HepG2 (cell line): ENCODE measurements around the gene CORO1C. TPM values are rescaled to one million over a fixed set of nuclear protein-coding genes. Genes with fewer than 3 reads are reported as not detected.

Experiments
- CREM ChIP-seq, 2 experiments: sonication (generic) in 1 of 2; formaldehyde crosslinking in 1 of 2; IDR thresholded peaks; 2 replicates each; pipeline versions ENCODE4 v1.4.0 to v1.6.1; 2016 to 2020; ENCODE audit warnings: antibody characterized with exemption in 1 of 2, mild to moderate bottlenecking in 1 of 2, missing genetic modification reagents in 1 of 2
- FOXA3 ChIP-seq: IDR thresholded peaks from 2 replicates; pipeline ENCODE4 v1.6.1; 2016; ENCODE audit warnings: missing genetic modification reagents, missing compliant biosample characterization
- FOXK2 ChIP-seq: fragments of 450-650 bp; IDR thresholded peaks from 2 replicates; pipeline ENCODE4 v1.6.1; 2016
- IKZF5 ChIP-seq: IDR thresholded peaks from 2 replicates; pipeline ENCODE4 v1.6.1; 2018; ENCODE audit warnings: missing genetic modification reagents, mild to moderate bottlenecking, missing compliant biosample characterization
- MTF1 ChIP-seq: sonication (generic); formaldehyde crosslinking; IDR thresholded peaks from 2 replicates; pipeline ENCODE4 v1.5.0; 2020; ENCODE audit warnings: missing genetic modification reagents
- MTF2 ChIP-seq: sonication (generic); formaldehyde crosslinking; IDR thresholded peaks from 2 replicates; pipeline ENCODE4 v1.5.0; 2020; ENCODE audit warnings: missing genetic modification reagents, borderline replicate concordance
- NAIF1 ChIP-seq: sonication (generic); formaldehyde crosslinking; IDR thresholded peaks from 2 replicates; pipeline ENCODE4 v1.5.0; 2020; ENCODE audit warnings: mild to moderate bottlenecking, missing genetic modification reagents, borderline replicate concordance
- ZKSCAN1 ChIP-seq: fragments of 150-350 bp; IDR thresholded peaks from 2 replicates; pipeline ENCODE4 v1.6.1; 2014; ENCODE audit warnings: low read length
- ZNF431 ChIP-seq: sonication (generic); formaldehyde crosslinking; IDR thresholded peaks from 2 replicates; pipeline ENCODE4 v1.9.0; 2022; ENCODE audit warnings: missing genetic modification reagents, low read depth, mild to moderate bottlenecking, borderline replicate concordance
- ZNF441 ChIP-seq: sonication (generic); formaldehyde crosslinking; IDR thresholded peaks from 2 replicates; pipeline ENCODE4 v1.7.0; 2021; ENCODE audit warnings: missing genetic modification reagents, borderline replicate concordance
- ZNF451 ChIP-seq: sonication (generic); formaldehyde crosslinking; IDR thresholded peaks from 2 replicates; pipeline ENCODE4 v1.5.0; 2020; ENCODE audit warnings: mild to moderate bottlenecking, missing genetic modification reagents
- ZNF550 ChIP-seq: sonication (generic); formaldehyde crosslinking; IDR thresholded peaks from 2 replicates; pipeline ENCODE4 v1.4.0; 2020; ENCODE audit warnings: mild to moderate bottlenecking, missing genetic modification reagents, borderline replicate concordance
- ZNF629 ChIP-seq: sonication (generic); formaldehyde crosslinking; conservative IDR thresholded peaks from 2 replicates; pipeline ENCODE4 v1.5.0; 2020; ENCODE audit warnings: missing genetic modification reagents
- ZNF646 ChIP-seq: sonication (generic); formaldehyde crosslinking; IDR thresholded peaks from 2 replicates; pipeline ENCODE4 v1.9.0; 2021; ENCODE audit warnings: mild to moderate bottlenecking, missing genetic modification reagents
- ZNF766 ChIP-seq: sonication (generic); formaldehyde crosslinking; IDR thresholded peaks from 2 replicates; pipeline ENCODE4 v1.5.0; 2020; ENCODE audit warnings: missing genetic modification reagents, borderline replicate concordance
- polyA plus RNA-seq, 8 experiments: library from polyadenylated mRNA; depleted of rRNA in 3 of 8; stranded (reverse) in 7 of 8; unstranded in 1 of 8; fragments of >200 nt; fragmentation: Illumina TruSeq in 4 of 8; extraction: Trizol in 4 of 8; gene quantifications; 2 replicates each; pipeline versions ENCODE4 v1.2.1 to v1.2.3, GENCODE V29; 2011 to 2016; ENCODE audit warnings: low read depth in 4 of 8, missing spikeins in 1 of 8, mixed read lengths in 1 of 8; ENCODE audit not compliant: insufficient read depth in 1 of 8
- total RNA-seq, 5 experiments: library from RNA; depleted of rRNA; stranded (reverse); fragments of >200 nt; fragmentation: Illumina TruSeq; extraction: Trizol; gene quantifications; 2 replicates each; pipeline ENCODE4 v1.2.3, GENCODE V29; 2016; ENCODE audit warnings: low read depth in 1 of 5
- TF ChIP-seq, protein P1 (sequence below): sonication (generic); formaldehyde crosslinking; IDR thresholded peaks from 2 replicates; pipeline ENCODE4 v1.4.0; 2020; ENCODE audit warnings: mild to moderate bottlenecking, missing genetic modification reagents

CORO1C gene
- total and polyA plus RNA-seq, 2 of the 13 experiments (the other 11 are each of a cell fraction or from before 2014, with no cell fraction given): 73.7 to 131 TPM

GRCh38 chr12:108731866-108732461 is 646 bp upstream of the CORO1C start (continued):
- TF ChIP-seq ZNF646 (CRISPR knock-in tag): no peak
- no peak for TF ChIP-seq MTF1 (CRISPR knock-in tag)
- no peak for TF ChIP-seq FOXA3 (CRISPR knock-in tag)
- TF ChIP-seq ZKSCAN1: no peak
- no peak; the same call in 1 of the 2 replicates for TF ChIP-seq IKZF5 (CRISPR knock-in tag)
- TF ChIP-seq ZNF431 (CRISPR knock-in tag): no peak
- peak; percentile 62; the same call in 1 of the 2 replicates for TF ChIP-seq NAIF1 (CRISPR knock-in tag)
- no peak for TF ChIP-seq MTF2 (CRISPR knock-in tag)
- TF ChIP-seq ZNF451 (CRISPR knock-in tag): no peak
- TF ChIP-seq ZNF441: no peak; the same call in 1 of the 2 replicates
- no peak for TF ChIP-seq FOXK2
- TF ChIP-seq, protein P1, sequence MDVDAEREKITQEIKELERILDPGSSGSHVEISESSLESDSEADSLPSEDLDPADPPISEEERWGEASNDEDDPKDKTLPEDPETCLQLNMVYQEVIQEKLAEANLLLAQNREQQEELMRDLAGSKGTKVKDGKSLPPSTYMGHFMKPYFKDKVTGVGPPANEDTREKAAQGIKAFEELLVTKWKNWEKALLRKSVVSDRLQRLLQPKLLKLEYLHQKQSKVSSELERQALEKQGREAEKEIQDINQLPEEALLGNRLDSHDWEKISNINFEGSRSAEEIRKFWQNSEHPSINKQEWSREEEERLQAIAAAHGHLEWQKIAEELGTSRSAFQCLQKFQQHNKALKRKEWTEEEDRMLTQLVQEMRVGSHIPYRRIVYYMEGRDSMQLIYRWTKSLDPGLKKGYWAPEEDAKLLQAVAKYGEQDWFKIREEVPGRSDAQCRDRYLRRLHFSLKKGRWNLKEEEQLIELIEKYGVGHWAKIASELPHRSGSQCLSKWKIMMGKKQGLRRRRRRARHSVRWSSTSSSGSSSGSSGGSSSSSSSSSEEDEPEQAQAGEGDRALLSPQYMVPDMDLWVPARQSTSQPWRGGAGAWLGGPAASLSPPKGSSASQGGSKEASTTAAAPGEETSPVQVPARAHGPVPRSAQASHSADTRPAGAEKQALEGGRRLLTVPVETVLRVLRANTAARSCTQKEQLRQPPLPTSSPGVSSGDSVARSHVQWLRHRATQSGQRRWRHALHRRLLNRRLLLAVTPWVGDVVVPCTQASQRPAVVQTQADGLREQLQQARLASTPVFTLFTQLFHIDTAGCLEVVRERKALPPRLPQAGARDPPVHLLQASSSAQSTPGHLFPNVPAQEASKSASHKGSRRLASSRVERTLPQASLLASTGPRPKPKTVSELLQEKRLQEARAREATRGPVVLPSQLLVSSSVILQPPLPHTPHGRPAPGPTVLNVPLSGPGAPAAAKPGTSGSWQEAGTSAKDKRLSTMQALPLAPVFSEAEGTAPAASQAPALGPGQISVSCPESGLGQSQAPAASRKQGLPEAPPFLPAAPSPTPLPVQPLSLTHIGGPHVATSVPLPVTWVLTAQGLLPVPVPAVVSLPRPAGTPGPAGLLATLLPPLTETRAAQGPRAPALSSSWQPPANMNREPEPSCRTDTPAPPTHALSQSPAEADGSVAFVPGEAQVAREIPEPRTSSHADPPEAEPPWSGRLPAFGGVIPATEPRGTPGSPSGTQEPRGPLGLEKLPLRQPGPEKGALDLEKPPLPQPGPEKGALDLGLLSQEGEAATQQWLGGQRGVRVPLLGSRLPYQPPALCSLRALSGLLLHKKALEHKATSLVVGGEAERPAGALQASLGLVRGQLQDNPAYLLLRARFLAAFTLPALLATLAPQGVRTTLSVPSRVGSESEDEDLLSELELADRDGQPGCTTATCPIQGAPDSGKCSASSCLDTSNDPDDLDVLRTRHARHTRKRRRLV (CRISPR knock-in tag): no peak
- TF ChIP-seq ZNF766 (CRISPR knock-in tag): 0 out of 2 replicates have a peak, but pooled peaks have one; percentile 0
- no peak for TF ChIP-seq ZNF550 (CRISPR knock-in tag)
- peak; percentile 70; the same call in 1 of the 2 replicates for TF ChIP-seq ZNF629 (CRISPR knock-in tag)
- TF ChIP-seq CREM (IDR thresholded peaks at IDR 0.05): no peak
- no peak for TF ChIP-seq CREM (CRISPR knock-in tag; IDR thresholded peaks at IDR 0.05)
